Measurements from ENCODE around the gene TMEM106B.

The TMEM106B gene

GRCh38 chr7:12256090-12256489, 45.0 kb downstream of the TMEM106B start:
- H3K79me2 ChIP-seq (ENCODE audit: insufficient read depth, low read length), result no peaks in the 10 kb centered on the region
- no peaks in the 10 kb centered on the region for H3K27me3 ChIP-seq (ENCODE audit: insufficient read depth, low read length, poor library complexity, severe bottlenecking)
- 0 out of 2 replicates have a peak overlapping the region, but pooled peaks have one; percentile 9 for H2AFZ ChIP-seq (ENCODE audit: low read length)
- no peaks in the 10 kb centered on the region for H3F3A ChIP-seq (ENCODE audit: low read depth)
- H3K9me3 ChIP-seq (ENCODE audit: insufficient read depth, low read depth, low read length), result no peaks in the 10 kb centered on the region
- no peak overlapping the region for H3K4me2 ChIP-seq (ENCODE audit: low read depth, low read length, poor library complexity, severe bottlenecking)
- no peak overlapping the region for H3K9ac ChIP-seq (ENCODE audit: low read depth, low read length, poor library complexity, severe bottlenecking)
- H3K4me3 ChIP-seq (ENCODE audit: low read length, poor library complexity, severe bottlenecking), result no peak overlapping the region
- no peaks in the 10 kb centered on the region for H4K20me1 ChIP-seq (ENCODE audit: insufficient read depth, low read length, poor library complexity, severe bottlenecking)
- H3K4me1 ChIP-seq (ENCODE audit: insufficient read depth, low read length, poor library complexity, severe bottlenecking), result no peaks in the 10 kb centered on the region
- no peaks in the 10 kb centered on the region for H3K9me2 ChIP-seq (replicated peaks; ENCODE audit: low read depth, low read length)
- no peak for TF ChIP-seq EZH2phosphoT487 (IDR thresholded peaks at IDR 0.05; ENCODE audit: borderline replicate concordance)
- TF ChIP-seq, protein P1, sequence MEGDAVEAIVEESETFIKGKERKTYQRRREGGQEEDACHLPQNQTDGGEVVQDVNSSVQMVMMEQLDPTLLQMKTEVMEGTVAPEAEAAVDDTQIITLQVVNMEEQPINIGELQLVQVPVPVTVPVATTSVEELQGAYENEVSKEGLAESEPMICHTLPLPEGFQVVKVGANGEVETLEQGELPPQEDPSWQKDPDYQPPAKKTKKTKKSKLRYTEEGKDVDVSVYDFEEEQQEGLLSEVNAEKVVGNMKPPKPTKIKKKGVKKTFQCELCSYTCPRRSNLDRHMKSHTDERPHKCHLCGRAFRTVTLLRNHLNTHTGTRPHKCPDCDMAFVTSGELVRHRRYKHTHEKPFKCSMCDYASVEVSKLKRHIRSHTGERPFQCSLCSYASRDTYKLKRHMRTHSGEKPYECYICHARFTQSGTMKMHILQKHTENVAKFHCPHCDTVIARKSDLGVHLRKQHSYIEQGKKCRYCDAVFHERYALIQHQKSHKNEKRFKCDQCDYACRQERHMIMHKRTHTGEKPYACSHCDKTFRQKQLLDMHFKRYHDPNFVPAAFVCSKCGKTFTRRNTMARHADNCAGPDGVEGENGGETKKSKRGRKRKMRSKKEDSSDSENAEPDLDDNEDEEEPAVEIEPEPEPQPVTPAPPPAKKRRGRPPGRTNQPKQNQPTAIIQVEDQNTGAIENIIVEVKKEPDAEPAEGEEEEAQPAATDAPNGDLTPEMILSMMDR (conservative IDR thresholded peaks at IDR 0.05; ENCODE audit: low read length), result no peak
- no peaks in the 10 kb centered on the region for H3K36me3 ChIP-seq (ENCODE audit: insufficient read depth, low read length)

GRCh38 chr7:12257582-12257981, 46.5 kb downstream of the TMEM106B start:
- H2AFZ ChIP-seq (ENCODE audit: low read length), result peak overlapping the region; percentile 85

DNA sequence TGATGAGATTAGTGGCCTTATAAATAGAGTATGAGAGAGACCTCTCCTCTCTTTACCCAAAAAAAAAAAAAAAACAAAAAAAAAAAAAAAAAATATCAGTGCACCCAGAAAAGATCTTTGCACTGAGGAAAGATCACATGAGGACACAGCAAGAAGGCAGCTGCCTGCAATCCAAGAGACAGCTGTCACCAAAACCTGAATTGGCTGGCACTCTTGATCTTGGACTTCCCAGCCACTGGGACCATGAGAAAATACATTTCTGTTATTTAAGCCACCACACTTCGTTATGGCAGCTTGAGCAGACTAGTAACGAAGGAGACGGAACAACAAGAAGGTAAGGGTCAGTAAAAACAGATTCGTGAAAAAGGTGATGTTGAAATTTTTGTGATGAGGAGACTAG, 47.0 kb downstream of the TMEM106B start:
- Histone ChIP-seq H3K79me2 (ENCODE audit: insufficient read depth, low read length) (no peaks in the 10 kb centered on the region), H3K4me2 (ENCODE audit: low read depth, low read length, poor library complexity, severe bottlenecking) (peak overlapping the region; percentile 52)

More at GRCh38 chr7:12257582-12257981, 46.5 kb downstream of the TMEM106B start:
- Histone ChIP-seq H3K9ac (ENCODE audit: low read depth, low read length, poor library complexity, severe bottlenecking) (no peak overlapping the region), H3K4me2 (ENCODE audit: low read depth, low read length, poor library complexity, severe bottlenecking) (peak overlapping the region; percentile 52), H3K4me1 (ENCODE audit: insufficient read depth, low read length, poor library complexity, severe bottlenecking) (no peaks in the 10 kb centered on the region), H3K79me2 (ENCODE audit: insufficient read depth, low read length) (no peaks in the 10 kb centered on the region), H3K4me3 (ENCODE audit: low read length, poor library complexity, severe bottlenecking) (peak overlapping the region; percentile 27), H3K9me2 (replicated peaks; ENCODE audit: low read depth, low read length) (no peaks in the 10 kb centered on the region), H3K27me3 (ENCODE audit: insufficient read depth, low read length, poor library complexity, severe bottlenecking) (no peaks in the 10 kb centered on the region), H3K36me3 (ENCODE audit: insufficient read depth, low read length) (no peaks in the 10 kb centered on the region), H3K9me3 (ENCODE audit: insufficient read depth, low read depth, low read length) (no peaks in the 10 kb centered on the region), H4K20me1 (ENCODE audit: insufficient read depth, low read length, poor library complexity, severe bottlenecking) (no peaks in the 10 kb centered on the region), H3F3A (ENCODE audit: low read depth) (no peaks in the 10 kb centered on the region)
- TF ChIP-seq, protein P1 (conservative IDR thresholded peaks at IDR 0.05; ENCODE audit: low read length), result no peak
- no peak for TF ChIP-seq EZH2phosphoT487 (IDR thresholded peaks at IDR 0.05; ENCODE audit: borderline replicate concordance)

More for the DNA sequence above, 47.0 kb downstream of the TMEM106B start:
- peak overlapping the region; percentile 85 for H2AFZ ChIP-seq (ENCODE audit: low read length)
- no peaks in the 10 kb centered on the region for H3K27me3 ChIP-seq (ENCODE audit: insufficient read depth, low read length, poor library complexity, severe bottlenecking)
- peak overlapping the region; percentile 27 for H3K4me3 ChIP-seq (ENCODE audit: low read length, poor library complexity, severe bottlenecking)
- no peak overlapping the region for H3K9ac ChIP-seq (ENCODE audit: low read depth, low read length, poor library complexity, severe bottlenecking)
- no peaks in the 10 kb centered on the region for H3K36me3 ChIP-seq (ENCODE audit: insufficient read depth, low read length)
- TF ChIP-seq, protein P1 (conservative IDR thresholded peaks at IDR 0.05; ENCODE audit: low read length), result no peak
- TF ChIP-seq EZH2phosphoT487 (IDR thresholded peaks at IDR 0.05; ENCODE audit: borderline replicate concordance), result no peak
- no peaks in the 10 kb centered on the region for H3K9me3 ChIP-seq (ENCODE audit: insufficient read depth, low read depth, low read length)
- no peaks in the 10 kb centered on the region for H3F3A ChIP-seq (ENCODE audit: low read depth)
- H4K20me1 ChIP-seq (ENCODE audit: insufficient read depth, low read length, poor library complexity, severe bottlenecking), result no peaks in the 10 kb centered on the region
- no peaks in the 10 kb centered on the region for H3K4me1 ChIP-seq (ENCODE audit: insufficient read depth, low read length, poor library complexity, severe bottlenecking)
- no peaks in the 10 kb centered on the region for H3K9me2 ChIP-seq (replicated peaks; ENCODE audit: low read depth, low read length)

All from Loucy (cell line).